Common myeloid progenitor, CD34-positive (primary cell): Measurements from ENCODE around the gene MFAP4.

Experiments
- CTCF ChIA-PET: fragments of 350-600 bp; sonication (Branson Sonifier 250); formaldehyde crosslinking; loops from one replicate; lab custom pipeline; 2021; ENCODE audit warnings: antibody characterized with exemption; lab: Charles Lee
- POLR2A ChIA-PET: fragments of 350-600 bp; sonication (Branson Sonifier 250); formaldehyde crosslinking; loops from one replicate; lab custom pipeline; 2021; ENCODE audit warnings: antibody characterized with exemption; lab: Charles Lee
- DNase-seq, 3 donors: peaks; one replicate each; pipeline versions ENCODE4 v3.0.0 to v3.0.0-alpha.2; 2013
- H3K27ac ChIP-seq, 2 experiments: 1 replicate in 1 of 2; 2 replicates in 1 of 2; pipeline ENCODE4 v1.7.0; 2013; ENCODE audit warnings: inconsistent platforms in 2 of 2, low read length in 2 of 2, mild to moderate bottlenecking in 2 of 2, low read depth in 1 of 2, moderate library complexity in 1 of 2; ENCODE audit not compliant: severe bottlenecking in 2 of 2, insufficient read depth in 1 of 2, poor library complexity in 1 of 2
- H3K27me3 ChIP-seq, 5 experiments: replicated peaks in 2 of 5; 1 replicate in 3 of 5; 2 replicates in 2 of 5; pipeline versions ENCODE4 v1.6.1 to v1.7.0; 2013; ENCODE audit warnings: low read length in 4 of 5, mild to moderate bottlenecking in 2 of 5, moderate library complexity in 2 of 5, inconsistent platforms in 1 of 5; ENCODE audit not compliant: insufficient read depth in 5 of 5, control insufficient read depth in 4 of 5
- H3K36me3 ChIP-seq, 4 experiments: 1 replicate in 2 of 4; 2 replicates in 2 of 4; pipeline versions ENCODE4 v1.6.1 to v1.7.0; 2013; ENCODE audit warnings: low read length in 3 of 4, control low read depth in 1 of 4, mild to moderate bottlenecking in 1 of 4; ENCODE audit not compliant: control insufficient read depth in 4 of 4, insufficient read depth in 4 of 4
- H3K4me1 ChIP-seq, 4 experiments: 1 replicate in 3 of 4; 2 replicates in 1 of 4; pipeline versions ENCODE4 v1.6.1 to v1.7.1; 2013; ENCODE audit warnings: low read length in 3 of 4, mild to moderate bottlenecking in 3 of 4, control low read depth in 1 of 4, inconsistent platforms in 1 of 4, moderate library complexity in 1 of 4; ENCODE audit not compliant: control insufficient read depth in 4 of 4, insufficient read depth in 4 of 4; ENCODE audit errors: control extremely low read depth in 1 of 4
- H3K4me3 ChIP-seq, 7 experiments: 1 replicate in 4 of 7; 2 replicates in 3 of 7; pipeline versions ENCODE4 v1.5.1 to v1.7.0; 2013; ENCODE audit warnings: mild to moderate bottlenecking in 7 of 7, low read length in 6 of 7, moderate library complexity in 6 of 7, inconsistent platforms in 2 of 7, low read depth in 2 of 7, control low read depth in 1 of 7; ENCODE audit not compliant: insufficient read depth in 4 of 7, control insufficient read depth in 1 of 7; ENCODE audit errors: extremely low read depth in 1 of 7
- H3K9me3 ChIP-seq, 5 experiments: 1 replicate in 4 of 5; 2 replicates in 1 of 5; pipeline versions ENCODE4 v1.6.1 to v1.7.1; 2013; ENCODE audit warnings: low read length in 4 of 5, mild to moderate bottlenecking in 2 of 5, inconsistent platforms in 1 of 5, low read depth in 1 of 5, moderate library complexity in 1 of 5; ENCODE audit not compliant: control insufficient read depth in 4 of 5, insufficient read depth in 2 of 5; ENCODE audit errors: control extremely low read depth in 1 of 5
- WGBS: methylation state at CpG from one replicate; pipeline ENCODE4 v1.1.5; 2013; ENCODE audit not compliant: insufficient coverage; 5-methylcytosine and 5-hydroxymethylcytosine counted together

The MFAP4 gene

GRCh38 chr17:19365499-19365817, 21.5 kb downstream of the MFAP4 start:
- WGBS: 100% methylated on average over 1 of the region's 4 CpGs
- H3K36me3 ChIP-seq: no peaks in the 10 kb centered on the region
- H3K27me3 ChIP-seq: peaks cover 0 to 72% (median 30%) of the 10 kb centered on the region in 5 experiments
- DNase-seq: no peak
- H3K4me1 ChIP-seq: peaks cover 3 to 20% (median 18%) of the 10 kb centered on the region in 4 experiments
- no peak overlapping the region for H3K27ac ChIP-seq
- no peak overlapping the region for H3K4me3 ChIP-seq
- CTCF ChIA-PET: interaction anchor here (0.9 to 10.8 kb wide), 9 partner anchors 9 to 397 kb away, joined by 3 to 149 read pairs (median 4); no protein-coding TSS in a partner anchor
- no peaks in the 10 kb centered on the region for H3K9me3 ChIP-seq
- POLR2A ChIA-PET: no interaction called here

- Histone ChIP-seq H3K9me3 (no peaks in the 10 kb centered on the region), H3K36me3 (no peaks in the 10 kb centered on the region), H3K4me3 (no peak overlapping the region), H3K27me3 (peaks cover 0 to 72% (median 28%) of the 10 kb centered on the region in 5 experiments), H3K27ac (no peak overlapping the region), H3K4me1 (peaks cover 0 to 14% (median 13%) of the 10 kb centered on the region in 4 experiments)
- 98% methylated on average over 12 of the region's 14 CpGs for WGBS
- ChIA-PET POLR2A (no interaction called here), CTCF (interaction anchor here (0.9 to 10.8 kb wide), 11 partner anchors 10 to 398 kb away, joined by 3 to 149 read pairs (median 3); no protein-coding TSS in a partner anchor)
- no peak for DNase-seq
These were observed 22.1 kb downstream of the MFAP4 start for GRCh38 chr17:19364699-19365498.

DNA sequence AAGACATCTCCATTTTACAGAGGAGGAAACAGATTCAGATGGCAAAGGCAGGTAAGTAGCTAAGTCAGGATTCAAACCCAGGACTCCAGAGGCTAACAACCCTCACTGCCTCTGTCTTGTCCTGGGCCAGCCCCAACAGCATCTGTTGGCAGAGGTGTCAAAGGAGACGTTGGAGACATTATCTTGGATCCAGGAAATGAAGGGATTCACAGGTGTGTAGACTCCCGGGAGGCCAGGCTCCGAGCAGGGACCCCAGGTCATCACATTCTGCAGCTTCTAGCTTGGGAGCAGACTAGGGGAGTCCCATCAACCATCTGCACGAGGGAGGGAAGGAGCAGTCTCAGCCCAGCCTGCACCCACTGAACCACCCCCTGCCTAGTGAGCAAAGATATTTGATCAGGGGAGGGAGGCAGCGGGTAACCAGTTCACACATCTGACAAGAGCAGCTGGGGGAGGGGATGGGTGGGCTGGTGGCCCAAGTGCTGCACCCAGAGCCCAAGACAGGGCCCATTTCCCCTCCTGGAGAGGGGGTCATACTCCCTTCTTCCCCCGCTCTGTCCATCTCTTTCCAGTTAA, 23.4 kb downstream of the MFAP4 start:
- WGBS: 70% methylated on average over 5 of the region's 6 CpGs
- no peak overlapping the region for H3K4me3 ChIP-seq
- POLR2A ChIA-PET: no interaction called here
- DNase-seq: no peak
- H3K36me3 ChIP-seq: no peaks in the 10 kb centered on the region
- H3K4me1 ChIP-seq: peaks cover 0 to 10% (median 10%) of the 10 kb centered on the region in 4 experiments
- H3K9me3 ChIP-seq: no peaks in the 10 kb centered on the region
- no peak overlapping the region for H3K27ac ChIP-seq
- H3K27me3 ChIP-seq: peaks cover 0 to 73% (median 29%) of the 10 kb centered on the region in 5 experiments
- CTCF ChIA-PET: interaction anchor here (0.6 to 10.8 kb wide), 30 partner anchors 8 to 401 kb away, joined by 3 to 149 read pairs (median 4); partner anchors contain the start of gene MAPK7

DNA sequence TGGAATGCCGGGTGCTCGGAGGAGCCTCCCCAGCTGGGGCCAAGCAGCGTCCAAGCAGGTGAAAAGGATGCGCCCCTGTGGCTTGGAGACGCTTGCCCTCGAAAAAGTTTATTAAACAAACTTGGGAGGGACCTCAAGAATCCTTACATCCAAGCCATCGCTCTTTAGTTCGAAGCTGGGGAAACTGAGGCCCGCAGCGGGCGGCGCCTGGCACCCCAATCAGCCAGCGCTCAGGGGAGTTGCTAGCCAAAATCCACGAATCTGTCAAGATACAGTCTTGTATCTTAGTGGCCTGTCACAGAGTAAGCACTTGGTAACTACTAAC, 23.9 kb downstream of the MFAP4 start:
- no peak for DNase-seq
- Histone ChIP-seq H3K9me3 (no peaks in the 10 kb centered on the region), H3K36me3 (no peaks in the 10 kb centered on the region), H3K4me1 (peaks cover 0 to 10% (median 10%) of the 10 kb centered on the region in 4 experiments), H3K27ac (no peak overlapping the region), H3K4me3 (peak overlapping the region in 3 of 7 experiments; percentile 74 to 78 (median 74)), H3K27me3 (peaks cover 0 to 73% (median 27%) of the 10 kb centered on the region in 5 experiments)
- CTCF ChIA-PET: interaction anchor here (0.6 to 10.8 kb wide), 29 partner anchors 9 to 401 kb away, joined by 3 to 149 read pairs (median 4); partner anchors contain the start of gene MAPK7
- POLR2A ChIA-PET: interaction anchor here (0.6 kb wide), 1 partner anchor 1832 kb away, joined by 3 read pairs; no protein-coding TSS in a partner anchor
- WGBS: 34% methylated on average over 14 of the region's 14 CpGs

- ChIA-PET CTCF (interaction anchor here (0.6 to 10.8 kb wide), 29 partner anchors 8 to 402 kb away, joined by 3 to 149 read pairs (median 4); partner anchors contain the start of gene MAPK7), POLR2A (interaction anchor here (0.6 kb wide), 1 partner anchor 1833 kb away, joined by 3 read pairs; no protein-coding TSS in a partner anchor)
- H3K27ac ChIP-seq: peak within 1 kb of the TSS in 1 of 2 experiments; percentile 21
- under 1% methylated on average over 69 of the region's 83 CpGs for WGBS
- H3K4me1 ChIP-seq: peaks cover 0 to 10% (median 10%) of the 10 kb centered on the region in 4 experiments
- H3K9me3 ChIP-seq: no peaks in the 10 kb centered on the region
- peak within 1 kb of the TSS; percentile 28 to 78 (median 63) for H3K4me3 ChIP-seq
- no peaks in the 10 kb centered on the region for H3K36me3 ChIP-seq
- peaks cover 0 to 70% (median 25%) of the 10 kb centered on the region in 5 experiments for H3K27me3 ChIP-seq
- peak; percentile 85 to 90 (median 89) for DNase-seq
These were observed 24.5 kb downstream of the MFAP4 start, which contains the start of gene B9D1 for GRCh38 chr17:19362277-19363113. TSS of gene B9D1 (minus strand) at chr17:19362723. CDS start at chr17:19362569, 154 bp downstream.

- Histone ChIP-seq H3K4me3 (peak overlapping the region in 6 of 7 experiments; percentile 55 to 78 (median 68)), H3K36me3 (no peaks in the 10 kb centered on the region), H3K27ac (peak overlapping the region in 1 of 2 experiments; percentile 9), H3K4me1 (peaks cover 0 to 10% (median 10%) of the 10 kb centered on the region in 4 experiments), H3K27me3 (peaks cover 0 to 72% (median 24%) of the 10 kb centered on the region in 5 experiments), H3K9me3 (no peaks in the 10 kb centered on the region)
- DNase-seq: no peak
- 36% methylated on average over 15 of the region's 16 CpGs for WGBS
- POLR2A ChIA-PET: no interaction called here
- CTCF ChIA-PET: interaction anchor here (0.7 to 10.8 kb wide), 6 partner anchors 18 to 403 kb away, joined by 3 to 149 read pairs (median 9); no protein-coding TSS in a partner anchor
These were observed 25.1 kb downstream of the MFAP4 start for GRCh38 chr17:19361944-19362276.
